Measurements from ENCODE around the gene D2HGDH.
"Not testable (repeated sequence)": the region's sequence is repeated elsewhere in the genome, so short reads cannot be mapped to it uniquely, and the experiment has no call there.

The D2HGDH gene

DNA sequence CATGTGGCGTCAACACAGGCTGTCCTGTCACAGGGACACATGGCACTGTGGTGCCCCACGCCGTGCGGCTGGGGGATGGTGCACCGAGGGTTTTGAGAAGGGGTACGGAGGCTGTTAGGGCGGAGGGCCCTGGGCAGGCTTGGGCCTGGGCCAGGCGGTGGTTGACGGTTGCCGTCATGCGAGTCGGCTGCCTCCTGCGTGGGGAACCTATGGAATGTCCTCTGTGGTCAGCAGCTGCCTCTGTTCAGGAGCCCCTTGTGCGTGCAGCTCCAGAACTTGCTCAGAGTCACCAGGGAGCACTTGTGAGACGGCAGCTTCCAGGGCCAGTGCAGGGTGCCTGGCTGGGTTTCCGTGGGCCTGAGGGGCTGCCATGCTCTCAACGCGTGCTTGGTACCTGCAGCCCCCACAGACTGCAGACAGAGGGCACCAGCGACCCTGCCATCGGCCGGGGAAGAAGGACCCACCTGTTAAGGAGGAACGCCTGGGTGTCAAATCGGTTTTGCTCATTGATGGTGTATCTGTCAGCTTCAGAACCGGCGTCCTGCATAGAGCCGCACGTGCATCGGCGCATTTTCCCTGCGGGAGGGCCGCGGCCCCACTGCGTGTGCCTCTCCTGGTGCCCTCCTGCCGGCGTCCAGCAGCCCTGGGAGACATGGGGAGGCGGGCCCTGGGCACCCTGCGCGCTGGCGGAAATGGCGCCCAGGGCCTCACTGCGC, 10.0 kb upstream of the D2HGDH start:
- no peak overlapping the region for H3K27ac ChIP-seq
- no peak for DNase-seq (ENCODE audit: low read depth, low spot score)

DNA sequence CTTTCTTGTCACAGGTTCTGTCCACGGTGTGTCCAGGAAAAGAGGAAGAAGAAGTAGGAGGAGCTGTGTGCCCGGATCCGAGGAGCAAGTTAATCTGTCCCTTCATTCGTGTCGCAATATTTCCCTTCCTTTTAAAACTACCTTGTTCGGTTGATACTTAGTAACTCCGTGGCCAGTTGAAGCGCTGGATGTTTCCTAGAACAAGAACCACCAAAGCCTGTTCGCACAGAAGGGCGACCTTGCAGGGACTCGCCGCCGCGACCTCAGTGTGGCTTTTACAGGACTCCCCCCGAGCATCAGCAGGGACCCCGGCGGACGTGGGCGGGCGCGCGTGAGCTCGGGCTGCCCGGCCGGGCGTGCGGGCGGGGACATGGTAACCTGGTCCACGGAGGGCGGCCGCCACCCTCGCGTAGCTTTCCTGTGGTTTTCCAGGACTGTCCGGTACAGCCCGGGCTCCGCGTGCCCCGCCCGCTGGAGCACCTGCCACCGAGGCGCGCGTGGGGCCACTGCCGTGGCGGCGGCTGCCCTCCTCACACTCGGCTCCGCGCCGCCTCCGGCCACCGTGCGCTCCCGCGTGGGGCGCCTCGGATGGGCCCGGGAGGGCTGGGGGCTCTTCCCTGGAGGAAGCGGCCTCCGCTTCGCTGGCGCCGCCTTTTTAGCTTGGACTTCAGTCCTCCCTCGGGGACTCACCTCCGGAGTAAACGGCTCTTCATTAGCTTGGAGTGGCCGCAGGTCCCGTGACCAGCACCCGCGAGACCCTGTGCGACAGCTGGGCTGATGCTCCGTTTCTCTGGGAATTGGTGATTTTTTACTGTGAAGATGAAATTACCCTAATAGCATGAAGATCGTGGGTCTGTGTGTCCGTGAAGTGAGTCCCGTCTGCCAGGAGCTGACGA, 9.2 kb upstream of the D2HGDH start:
- DNase-seq (ENCODE audit: low read depth, low spot score): no peak
- no peak overlapping the region for H3K27ac ChIP-seq

DNA sequence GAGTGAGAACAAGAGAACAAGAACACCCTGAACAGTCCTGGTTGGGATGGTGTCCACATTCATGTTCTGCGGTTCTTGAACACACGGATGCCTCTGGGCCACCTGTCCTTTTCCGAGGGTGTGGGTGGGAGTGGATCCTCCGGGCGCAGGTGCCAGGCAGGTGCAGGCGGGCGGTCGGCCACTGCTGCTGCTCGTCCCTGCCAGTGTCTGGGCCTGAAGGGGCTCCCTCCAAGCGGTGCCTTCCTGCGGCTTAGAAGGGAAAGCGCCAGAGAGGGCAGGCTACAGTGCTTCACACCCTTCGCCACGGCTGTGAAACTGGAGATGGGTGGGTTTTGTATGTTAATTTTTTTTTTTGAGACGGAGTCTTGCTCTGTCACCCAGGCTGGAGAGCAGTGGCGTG, 8.0 kb upstream of the D2HGDH start:
- DNase-seq (ENCODE audit: low read depth, low spot score): no peak
- no peak overlapping the region for H3K27ac ChIP-seq

DNA sequence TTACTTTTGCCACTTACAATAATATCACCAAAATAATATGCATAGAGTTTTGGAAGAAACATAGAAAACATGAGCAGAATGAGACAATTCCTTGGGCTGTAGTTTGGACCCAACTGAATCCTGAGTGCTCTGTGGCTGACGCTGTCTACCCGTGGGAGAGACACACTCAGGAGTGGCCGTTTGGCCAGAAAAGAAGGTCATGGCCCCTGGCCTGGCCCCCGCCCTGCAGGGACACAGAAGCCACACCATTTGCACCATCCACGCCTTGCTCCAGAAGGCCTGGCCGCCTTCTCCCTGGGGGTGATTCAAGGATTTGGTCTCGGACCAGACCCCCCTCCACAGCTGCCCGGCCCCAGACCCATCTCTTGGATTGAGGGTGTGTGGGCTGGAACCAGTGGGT, 6.4 kb upstream of the D2HGDH start:
- DNase-seq (ENCODE audit: low read depth, low spot score): no peak
- H3K27ac ChIP-seq: no peak overlapping the region

DNA sequence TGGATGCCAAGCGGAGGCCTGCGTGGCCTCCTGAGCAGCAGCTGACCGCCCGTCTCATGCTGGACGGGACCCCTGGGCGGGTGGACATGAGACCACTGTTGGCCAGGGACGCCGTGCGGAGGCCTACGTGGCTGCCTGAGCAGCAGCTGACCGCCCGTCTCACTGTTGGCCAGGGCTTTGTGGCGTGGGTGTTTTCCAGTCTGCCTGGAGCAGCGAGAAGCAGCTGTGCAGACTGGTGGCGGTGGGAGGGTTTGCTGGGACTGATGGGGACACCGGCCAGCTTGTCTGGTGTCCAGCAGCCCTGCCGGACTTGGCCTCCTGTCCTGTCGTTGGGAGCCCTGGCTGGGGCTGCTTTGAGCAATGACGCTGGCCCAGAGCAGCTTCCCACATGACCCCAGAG, 5.8 kb upstream of the D2HGDH start:
- no peak overlapping the region for H3K27ac ChIP-seq

DNA sequence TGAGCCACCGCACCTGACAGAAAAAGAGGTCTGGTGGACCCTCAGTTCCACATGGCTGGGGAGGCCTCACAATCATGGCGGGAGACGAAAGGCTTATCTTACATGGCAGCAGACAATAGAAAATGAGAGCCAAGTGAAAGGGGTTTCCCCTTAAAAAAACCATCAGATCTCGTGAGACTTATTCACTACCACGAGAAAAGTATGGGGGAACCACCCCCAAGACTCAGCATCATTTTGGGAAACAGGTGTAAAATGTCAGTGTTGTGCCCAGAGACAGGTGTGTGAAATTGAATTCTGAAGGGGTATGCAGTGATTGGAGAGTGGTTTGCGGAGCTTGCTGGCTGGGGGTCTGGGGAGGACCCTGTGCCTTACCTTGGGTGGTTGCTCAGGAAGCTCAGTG, 4.6 kb upstream of the D2HGDH start:
- no peak for DNase-seq (ENCODE audit: low read depth, low spot score)
- H3K27ac ChIP-seq: no peak overlapping the region

More for the DNA sequence above, 5.8 kb upstream of the D2HGDH start:
- no peak for DNase-seq (ENCODE audit: low read depth, low spot score)

DNA sequence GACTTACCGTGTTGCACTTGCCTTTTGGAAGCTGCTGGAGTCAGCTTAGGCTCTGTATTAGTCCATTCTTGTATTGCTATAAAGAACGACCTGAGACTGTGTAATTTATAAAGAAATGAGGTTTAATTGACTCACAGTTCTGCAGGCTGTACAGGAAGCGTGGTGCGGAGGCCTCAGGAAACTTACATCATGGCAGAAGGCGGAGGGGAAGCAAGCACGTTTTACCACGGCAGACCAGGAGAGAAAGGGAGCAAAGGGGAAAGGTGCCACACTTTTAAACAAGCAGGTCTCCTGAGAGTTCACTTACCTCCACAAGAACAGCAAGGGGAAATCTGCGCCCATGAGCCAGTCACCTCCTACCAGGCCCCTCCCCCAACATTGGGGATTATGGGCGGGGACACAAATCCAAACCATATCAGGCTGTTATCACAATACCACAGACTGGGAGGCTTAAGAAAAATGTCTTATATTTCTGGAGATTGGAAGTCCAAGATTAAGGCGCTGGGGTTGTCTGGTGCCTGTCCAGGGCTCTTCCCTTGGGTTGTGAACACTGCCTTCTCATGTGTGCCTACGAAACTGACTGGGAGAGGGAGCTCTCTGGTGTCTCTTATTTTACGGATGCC, 3.6 kb upstream of the D2HGDH start:
- no peak overlapping the region for H3K27ac ChIP-seq
- DNase-seq (ENCODE audit: low read depth, low spot score): no peak

DNA sequence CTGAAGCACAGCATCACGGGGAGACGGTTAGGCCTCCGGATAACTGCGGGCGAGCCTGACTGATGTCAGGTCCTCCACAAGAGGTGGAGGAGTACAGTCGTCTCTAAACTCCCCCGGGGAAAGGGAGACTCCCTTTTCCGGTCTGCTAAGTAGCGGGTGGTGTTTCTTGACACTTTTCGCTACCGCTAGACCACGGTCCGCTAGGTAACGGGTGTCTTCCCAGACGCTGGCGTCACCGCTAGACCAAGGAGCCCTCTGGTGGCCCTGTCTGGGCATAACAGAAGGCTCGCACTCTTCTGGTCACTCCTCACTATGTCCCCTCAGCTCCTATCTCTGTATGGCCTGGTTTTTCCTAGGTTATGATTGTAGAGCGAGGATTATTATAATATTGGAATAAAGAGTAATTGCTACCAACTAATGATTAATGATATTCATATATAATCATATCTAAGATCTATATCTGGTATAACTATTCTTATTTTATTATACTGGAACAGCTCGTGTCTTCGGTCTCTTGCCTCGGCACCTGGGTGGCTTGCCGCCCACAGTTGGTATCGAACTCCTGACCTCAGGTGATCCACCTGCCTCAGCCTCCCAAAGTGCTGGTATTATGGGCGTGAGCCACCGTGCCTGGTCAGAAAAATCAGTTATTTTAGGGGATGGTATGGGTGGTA, 1.8 kb upstream of the D2HGDH start:
- not testable (repeated sequence) for DNase-seq (ENCODE audit: low read depth, low spot score); H3K27ac ChIP-seq

DNA sequence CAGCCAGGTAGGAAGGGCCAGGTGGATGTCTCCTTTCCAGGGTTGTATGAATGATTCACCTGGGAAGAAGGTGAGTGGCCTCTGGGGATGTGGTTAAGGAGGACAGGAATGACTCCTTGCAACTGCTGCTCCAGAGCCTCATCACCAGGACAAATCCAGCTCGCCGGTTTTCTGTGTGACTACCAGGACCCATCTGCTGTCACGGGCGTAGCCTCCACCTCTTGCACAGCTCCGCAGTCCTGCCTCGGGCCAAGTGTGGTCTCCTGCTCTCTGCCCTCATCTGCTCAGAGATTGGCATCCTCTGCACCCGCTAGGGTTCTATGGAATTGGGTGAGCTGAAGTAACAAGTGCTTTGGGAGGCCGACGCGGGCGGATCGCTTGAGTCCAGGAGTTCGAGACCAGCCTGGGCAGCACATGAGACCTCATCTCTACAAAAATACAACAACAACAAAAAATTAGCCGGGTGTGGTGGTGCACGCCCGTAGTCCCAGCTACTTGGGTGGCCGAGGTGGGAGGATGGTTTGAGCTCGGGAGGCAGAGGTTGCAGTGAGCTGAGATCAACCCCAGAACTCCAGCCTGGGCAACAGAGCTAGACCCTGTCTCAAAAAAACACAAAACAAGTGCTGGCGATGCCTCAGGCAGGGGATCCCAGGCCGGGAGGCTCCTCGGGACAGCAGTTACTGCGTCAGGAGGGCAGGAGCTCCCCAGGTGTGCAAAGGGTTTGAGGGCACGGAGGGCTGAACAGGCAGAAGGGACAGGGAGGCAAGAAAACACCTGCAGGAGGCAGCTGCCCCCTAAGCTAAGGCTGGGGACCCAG, 831 bp upstream of the D2HGDH start:
- no peak overlapping the region for H3K27ac ChIP-seq
- no peak for DNase-seq (ENCODE audit: low read depth, low spot score)

DNA sequence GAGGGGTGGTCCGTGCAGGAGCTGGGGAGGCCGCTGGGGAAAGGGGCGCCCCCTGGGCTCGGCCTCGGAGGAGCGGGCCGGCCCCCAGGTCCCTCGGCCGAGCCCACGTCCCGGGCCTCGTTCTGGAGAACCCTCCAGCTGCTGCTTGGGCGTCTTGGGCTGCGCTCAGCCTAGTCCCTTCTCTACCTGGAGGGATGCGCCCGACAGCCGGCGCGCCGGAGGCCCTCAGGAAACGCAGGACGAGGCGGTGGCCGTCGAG, 293 bp upstream of the D2HGDH start:
- no peak overlapping the region for H3K27ac ChIP-seq
- DNase-seq (ENCODE audit: low read depth, low spot score): no peak

DNA sequence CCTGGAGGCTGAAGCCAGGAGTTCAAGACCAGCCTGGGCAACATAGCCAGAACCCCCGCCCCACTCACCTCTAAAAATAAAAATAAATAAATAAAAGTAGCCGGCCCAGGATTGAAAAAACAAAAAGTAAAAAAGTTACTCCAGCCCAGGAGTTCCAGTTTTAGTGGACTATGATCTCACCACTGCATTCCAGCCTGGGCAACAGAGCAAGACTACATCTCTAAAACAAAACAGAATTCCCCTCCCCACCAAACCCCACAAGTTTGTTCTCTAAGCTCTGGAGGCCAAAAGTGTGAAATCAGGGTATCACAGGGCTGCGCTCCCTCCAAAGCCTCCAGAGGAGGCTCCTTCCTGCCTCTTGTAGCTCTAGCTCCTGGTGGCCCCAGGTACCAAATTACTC, 1.7 kb downstream of the D2HGDH start:
- DNase-seq (ENCODE audit: low read depth, low spot score): no peak
- no peak overlapping the region for H3K27ac ChIP-seq

DNA sequence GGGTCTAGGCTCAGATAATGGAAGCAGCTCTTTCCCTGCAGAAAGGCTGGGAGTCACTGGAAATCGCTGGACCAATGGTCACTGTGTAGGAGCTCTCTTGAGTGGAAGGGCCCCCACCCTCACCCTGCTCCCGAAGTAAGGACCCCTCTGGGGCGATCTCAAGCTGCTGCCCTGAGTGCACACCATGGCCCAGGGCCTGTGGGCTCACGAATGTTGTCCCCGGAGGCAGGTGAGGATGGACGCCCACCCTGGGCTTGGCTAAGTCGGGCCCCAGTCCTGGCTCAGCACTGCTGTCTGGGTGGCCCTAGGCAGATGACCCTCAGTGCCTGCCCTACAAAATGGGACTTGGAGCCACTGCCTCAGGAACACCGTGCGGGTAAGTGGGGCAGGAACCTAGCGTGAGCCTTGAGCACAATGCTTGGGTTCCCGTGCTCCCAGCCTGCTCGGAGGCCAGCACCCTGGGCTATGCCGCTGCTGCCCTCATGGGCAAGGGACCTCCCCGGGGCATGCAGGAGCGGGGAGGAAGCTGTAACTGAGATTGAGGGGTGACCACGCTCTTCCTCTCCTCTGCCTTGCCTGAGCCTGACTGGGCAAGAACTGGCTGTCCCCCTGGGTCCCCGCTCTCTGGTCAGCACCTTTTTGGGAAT, 3.7 kb downstream of the D2HGDH start:
- no peak overlapping the region for H3K27ac ChIP-seq
- DNase-seq (ENCODE audit: low read depth, low spot score): no peak

DNA sequence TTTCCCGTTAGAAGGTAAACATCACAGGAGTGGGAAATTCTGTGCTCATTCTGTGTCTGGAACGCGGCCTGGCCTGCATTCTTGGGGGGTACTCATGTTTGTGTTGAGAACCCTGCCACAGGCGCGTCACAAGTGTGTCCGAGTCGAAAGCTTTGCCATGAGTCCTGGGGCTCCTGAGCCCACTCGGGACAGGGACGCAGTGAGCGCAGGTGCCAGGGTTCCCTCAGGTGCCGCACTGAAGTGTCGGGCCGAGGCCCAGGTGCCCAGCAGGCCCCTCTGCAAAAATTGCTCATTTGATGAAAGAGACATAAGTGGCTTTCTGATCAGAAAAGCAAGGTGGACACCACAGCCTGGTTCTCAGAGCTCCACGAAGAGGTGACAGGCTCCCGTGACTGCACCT, 4.7 kb downstream of the D2HGDH start:
- DNase-seq (ENCODE audit: low read depth, low spot score): no peak
- no peak overlapping the region for H3K27ac ChIP-seq

DNA sequence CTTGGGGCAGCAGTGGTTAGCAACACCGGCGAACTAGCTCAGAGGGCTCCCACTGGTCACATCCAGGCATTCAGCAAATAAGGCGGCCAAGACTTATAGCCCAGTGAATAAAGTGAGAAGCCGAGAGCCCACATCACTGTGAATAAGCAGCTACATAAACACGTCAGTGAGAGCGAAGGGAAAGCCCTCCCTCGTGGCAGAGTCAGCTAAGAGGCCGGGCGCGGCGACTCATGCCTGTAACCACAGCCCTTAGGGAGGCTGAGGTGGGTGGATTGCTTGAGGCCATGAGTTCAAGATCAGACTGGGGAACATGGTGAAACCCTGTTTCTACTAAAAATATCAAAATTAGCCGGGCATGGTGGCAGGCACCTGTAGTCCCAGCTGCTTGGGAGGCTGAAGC, 5.2 kb downstream of the D2HGDH start:
- H3K27ac ChIP-seq: no peak overlapping the region
- no peak for DNase-seq (ENCODE audit: low read depth, low spot score)

DNA sequence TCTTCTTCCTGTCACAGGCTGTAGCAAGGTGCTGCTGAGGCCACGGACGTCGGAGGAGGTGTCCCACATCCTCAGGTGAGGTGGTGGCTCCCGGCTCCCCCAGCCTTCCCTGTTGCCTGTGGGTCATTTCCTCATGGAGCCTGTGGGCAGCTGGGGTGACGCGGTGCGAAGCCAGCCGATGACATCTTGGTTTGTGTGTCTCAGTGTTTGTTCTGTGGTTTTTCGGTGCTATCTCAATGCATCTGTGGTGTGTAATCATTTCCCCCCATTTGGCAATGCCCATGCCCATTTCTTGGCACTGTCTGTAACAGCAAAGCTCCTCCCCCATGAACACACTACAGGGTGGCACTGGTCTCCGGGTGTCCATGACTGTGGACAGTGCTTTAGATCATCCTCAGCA, 6.6 kb downstream of the D2HGDH start:
- peak; percentile 62 for DNase-seq (ENCODE audit: low read depth, low spot score)
- H3K27ac ChIP-seq: no peak overlapping the region

DNA sequence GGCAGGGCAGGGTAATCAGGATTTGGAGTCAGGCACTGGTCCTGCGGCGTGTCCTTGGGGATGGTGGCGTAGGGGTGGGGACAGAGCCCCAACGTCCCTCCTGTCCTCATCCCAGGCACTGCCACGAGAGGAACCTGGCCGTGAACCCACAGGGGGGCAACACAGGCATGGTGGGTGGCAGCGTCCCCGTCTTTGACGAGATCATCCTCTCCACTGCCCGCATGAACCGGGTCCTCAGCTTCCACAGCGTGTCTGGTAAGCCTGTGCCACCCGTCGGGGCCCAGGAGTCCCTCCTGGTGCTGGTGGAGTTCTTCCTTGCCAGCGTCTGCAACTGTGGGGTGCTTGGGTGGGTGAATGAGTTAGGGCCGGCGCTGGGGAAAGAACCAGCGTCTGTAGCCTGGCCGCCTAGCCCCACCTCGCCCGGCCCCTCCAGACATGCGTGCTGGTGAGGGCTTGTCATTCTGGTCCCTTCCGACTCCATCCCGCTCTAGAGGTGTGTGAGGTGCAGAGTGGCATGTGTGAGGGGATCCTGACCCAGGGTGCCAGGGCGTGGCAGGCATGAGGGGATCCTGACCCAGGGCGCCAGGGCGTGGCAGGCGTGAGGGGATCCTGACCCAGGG, 8.0 kb downstream of the D2HGDH start:
- DNase-seq (ENCODE audit: low read depth, low spot score): no peak
- no peak overlapping the region for H3K27ac ChIP-seq

DNA sequence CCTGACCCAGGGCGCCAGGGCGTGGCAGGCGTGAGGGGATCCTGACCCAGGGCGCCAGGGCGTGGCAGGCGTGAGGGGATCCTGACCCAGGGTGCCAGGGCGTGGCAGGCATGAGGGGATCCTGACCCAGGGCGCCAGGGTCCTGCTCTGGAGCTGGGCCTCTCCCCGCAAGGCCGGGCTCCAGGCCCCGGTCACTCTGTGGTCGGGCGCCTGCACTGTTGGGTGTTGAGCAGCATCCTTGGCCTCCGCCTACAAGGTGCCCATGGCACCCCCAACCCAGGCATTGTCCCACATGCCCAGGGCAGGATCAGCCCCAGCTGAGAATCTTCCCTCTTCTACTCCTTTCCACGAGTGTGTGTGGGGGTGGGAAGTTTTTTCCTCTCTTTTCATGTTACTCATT, 8.6 kb downstream of the D2HGDH start:
- DNase-seq (ENCODE audit: low read depth, low spot score); H3K27ac ChIP-seq: not testable (repeated sequence)

DNA sequence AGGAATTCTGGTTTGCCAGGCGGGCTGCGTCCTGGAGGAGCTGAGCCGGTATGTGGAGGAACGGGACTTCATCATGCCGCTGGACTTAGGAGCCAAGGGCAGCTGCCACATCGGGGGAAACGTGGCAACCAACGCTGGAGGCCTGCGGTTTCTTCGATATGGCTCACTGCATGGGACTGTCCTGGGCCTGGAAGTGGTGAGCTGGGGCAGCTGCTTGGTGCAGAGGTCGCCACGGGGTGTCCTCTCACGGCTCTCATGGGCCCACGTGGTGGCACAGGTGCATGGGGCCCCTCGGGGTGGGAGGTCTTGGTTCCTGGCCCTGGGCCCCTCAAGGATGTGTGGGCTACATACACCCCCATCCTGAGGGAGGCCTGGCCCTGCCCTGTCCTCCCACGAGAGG, 9.2 kb downstream of the D2HGDH start:
- no peak for DNase-seq (ENCODE audit: low read depth, low spot score)

DNA sequence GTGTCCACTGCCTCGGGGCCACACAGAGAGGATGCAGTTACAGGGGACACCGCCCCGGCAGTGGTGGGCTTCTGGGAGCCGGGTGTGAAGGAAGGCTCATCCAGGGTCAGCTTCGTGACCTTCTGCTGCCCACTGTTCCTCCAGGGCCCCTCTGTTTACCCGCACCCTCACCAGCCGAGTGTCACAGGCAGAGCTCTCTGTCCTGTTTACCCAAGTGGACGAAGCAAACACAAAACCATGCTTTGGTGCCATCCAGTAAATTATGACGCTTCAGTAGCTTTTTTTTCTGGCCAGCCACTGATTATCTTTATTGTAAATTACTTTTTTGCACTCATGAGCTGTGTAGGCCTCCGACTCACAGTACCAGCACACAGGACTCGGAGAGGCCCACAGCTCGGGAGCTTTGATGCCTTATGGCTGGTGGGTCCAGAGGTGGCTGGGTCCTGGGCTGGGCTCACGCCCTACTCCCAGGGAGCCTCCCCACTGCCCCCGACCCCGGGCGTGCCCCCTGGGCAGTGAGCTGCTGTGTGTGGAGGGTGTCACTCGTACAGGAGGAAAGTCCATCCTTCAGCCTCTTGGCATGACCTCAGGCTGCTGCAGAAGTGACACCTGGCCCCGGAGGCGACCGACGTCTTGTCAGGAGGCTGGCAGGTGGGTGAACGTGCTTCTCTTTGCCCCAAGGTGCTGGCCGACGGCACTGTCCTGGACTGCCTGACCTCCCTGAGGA, 9.8 kb downstream of the D2HGDH start:
- no peak for DNase-seq (ENCODE audit: low read depth, low spot score)
- H3K27ac ChIP-seq: no peak overlapping the region

More for the DNA sequence above, 9.2 kb downstream of the D2HGDH start:
- no peak overlapping the region for H3K27ac ChIP-seq

Measured in epithelial cell of prostate (primary cell).